Lung (tissue), 12 donors: ENCODE data around the gene TFF1. TPM values are rescaled to one million over a fixed set of nuclear protein-coding genes. Genes with fewer than 3 reads are reported as not detected.

Experiments
- ATAC-seq: fragments of 200-7000 bp; cut with Tn5 transposase; one replicate; pipeline ENCODE4 v1.9.1; 2020; ENCODE audit warnings: moderate number of reproducible peaks; ENCODE audit not compliant: insufficient read depth, low FRiP score
- DNase-seq, 3 donors: peaks; one replicate each; pipeline ENCODE4 v3.0.0-alpha.2; 2013 to 2017
- H3K27ac ChIP-seq, 2 donors: one replicate each; pipeline ENCODE4 v1.5.1; 2013; ENCODE audit warnings: mild to moderate bottlenecking in 2 of 2, moderate library complexity in 2 of 2, control low read depth in 1 of 2, inconsistent platforms in 1 of 2, low read depth in 1 of 2, low read length in 1 of 2
- H3K27me3 ChIP-seq, 3 donors: one replicate each; pipeline ENCODE4 v1.5.1; 2013; ENCODE audit warnings: low read length in 2 of 3; ENCODE audit not compliant: control insufficient read depth in 3 of 3, insufficient read depth in 3 of 3
- H3K36me3 ChIP-seq, 4 donors: one replicate each; pipeline ENCODE4 v1.5.1; 2013; ENCODE audit warnings: low read length in 4 of 4, mild to moderate bottlenecking in 1 of 4, moderate library complexity in 1 of 4; ENCODE audit not compliant: control insufficient read depth in 4 of 4, insufficient read depth in 4 of 4
- H3K4me1 ChIP-seq, 5 donors: one replicate each; pipeline ENCODE4 v1.5.1; 2013; ENCODE audit warnings: low read length in 5 of 5, mild to moderate bottlenecking in 2 of 5, moderate library complexity in 1 of 5; ENCODE audit not compliant: control insufficient read depth in 5 of 5, insufficient read depth in 5 of 5
- H3K4me3 ChIP-seq: one replicate; pipeline ENCODE4 v1.5.1; 2013; ENCODE audit warnings: mild to moderate bottlenecking, control low read depth, moderate library complexity
- H3K9ac ChIP-seq, 2 donors: one replicate each; pipeline ENCODE4 v1.5.1; 2013; ENCODE audit warnings: low read length in 2 of 2, control low read depth in 1 of 2; ENCODE audit not compliant: insufficient read depth in 1 of 2
- H3K9me3 ChIP-seq, 4 donors: one replicate each; pipeline ENCODE4 v1.5.1; 2013; ENCODE audit warnings: low read length in 3 of 4, mild to moderate bottlenecking in 1 of 4, moderate library complexity in 1 of 4; ENCODE audit not compliant: control insufficient read depth in 4 of 4, insufficient read depth in 3 of 4
- CTCF ChIP-seq: IDR thresholded peaks from 2 replicates; pipeline ENCODE4 v1.5.1; 2012; ENCODE audit warnings: mild to moderate bottlenecking; ENCODE audit errors: control extremely low read depth, extremely low read depth
- WGBS, 2 donors: extraction: QIAGEN DNeasy Blood & Tissue Kit; methylation state at CpG; one replicate each; pipeline ENCODE4 v1.1.7; 2013; 5-methylcytosine and 5-hydroxymethylcytosine counted together
- polyA plus RNA-seq, 2 donors: library from polyadenylated mRNA; stranded (reverse); fragments of 200-250 nt; gene quantifications; one replicate each; pipeline ENCODE4 v1.2.1, GENCODE V29; 2013
- total RNA-seq, 2 donors: library from RNA; depleted of rRNA in 1 of 2; stranded (reverse); fragments of >200 nt in 1 of 2; gene quantifications; one replicate each; pipeline ENCODE4 v1.2.1, GENCODE V29; 2014 to 2021
- donor health status: control.
- donor health status: control.
- donor health status: Bipolar disorder and iron deficiency.
- donor health status: healthy.
- donor health status: DM: yes; HTN: yes; CAD: no.

Gene TFF1
- total and polyA plus RNA-seq, 4 donors, result 0.83 to 3.8 (median 1.2) TPM; not detected in 1

GRCh38 chr21:42377211-42377950, 11.0 kb upstream of the TFF1 start:
- Histone ChIP-seq H3K27me3 (no peaks in the 10 kb centered on the region), H3K27ac (no peak overlapping the region), H3K4me1 (peaks cover 0 to 7% (median 0%) of the 10 kb centered on the region in 5 donors), H3K36me3 (no peaks in the 10 kb centered on the region), H3K9me3 (peaks cover 0 to 5% (median 1%) of the 10 kb centered on the region in 4 donors), H3K4me3 (no peak overlapping the region), H3K9ac (no peak overlapping the region)
- TF ChIP-seq CTCF, result no peak
- WGBS, 2 donors, result 87% methylated on average over 24 of the region's 24 CpGs
- ATAC-seq (no peak), DNase-seq (no peak)

GRCh38 chr21:42376338-42376982, 10.1 kb upstream of the TFF1 start:
- no peaks in the 10 kb centered on the region for H3K27me3 ChIP-seq
- no peak for ATAC-seq
- no peak for TF ChIP-seq CTCF
- H3K9me3 ChIP-seq, result no peaks in the 10 kb centered on the region
- 63 to 83% methylated on average over 32 of the region's 32 CpGs for WGBS, 2 donors
- H3K27ac ChIP-seq, result no peak overlapping the region
- H3K9ac ChIP-seq, result no peak overlapping the region
- peaks cover 0 to 12% (median 0%) of the 10 kb centered on the region in 5 donors for H3K4me1 ChIP-seq
- H3K36me3 ChIP-seq, result no peaks in the 10 kb centered on the region
- DNase-seq, result no peak
- H3K4me3 ChIP-seq, result no peak overlapping the region

- no peak for DNase-seq
- TF ChIP-seq CTCF, result no peak
- no peaks in the 10 kb centered on the region for H3K36me3 ChIP-seq
- H3K4me1 ChIP-seq, result peaks cover 0 to 12% (median 0%) of the 10 kb centered on the region in 5 donors
- H3K4me3 ChIP-seq, result no peak overlapping the region
- ATAC-seq, result no peak
- H3K9ac ChIP-seq, result no peak overlapping the region
- H3K9me3 ChIP-seq, result no peaks in the 10 kb centered on the region
- no peaks in the 10 kb centered on the region for H3K27me3 ChIP-seq
- whole genome bisulfite sequencing, 2 donors, result 92 to 95% methylated on average over 3 of the region's 3 CpGs
- H3K27ac ChIP-seq, result no peak overlapping the region
Measured at GRCh38 chr21:42375966-42376337, 9.6 kb upstream of the TFF1 start.
